NCI-H69 (cell line): Measurements from ENCODE around the gene CHD9NB.
"Not testable (repeated sequence)": the region's sequence is repeated elsewhere in the genome, so short reads cannot be mapped to it uniquely, and the experiment has no call there.

Experiments used
- DNase-seq: peaks from one replicate; lab custom pipeline; 2025; lab: John Stamatoyannopoulos, UW

CHD9NB gene

DNA sequence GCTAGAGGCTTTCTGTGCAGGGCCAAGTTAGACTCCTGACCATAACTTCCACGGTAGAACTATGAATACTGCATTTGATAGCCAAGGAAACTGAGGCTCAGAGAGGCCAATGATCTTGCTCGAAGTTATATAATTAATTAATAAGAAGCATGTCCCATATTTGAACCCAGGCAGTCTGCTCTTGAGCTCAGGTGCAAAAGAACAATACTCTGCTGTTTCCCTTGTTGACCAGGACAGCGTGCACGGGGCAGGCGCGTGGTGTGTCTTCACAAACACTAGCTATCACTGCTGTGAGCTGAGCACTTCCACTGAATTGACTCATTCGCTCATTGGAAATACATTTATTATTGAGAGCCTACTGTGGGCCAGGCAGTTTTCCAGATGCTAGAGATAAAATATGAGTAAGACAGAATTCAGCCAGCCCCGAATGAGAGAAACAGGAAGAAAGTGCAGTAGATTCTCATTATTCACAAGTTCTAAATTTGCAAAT, 3.7 kb upstream of the CHD9NB start:
- DNase-seq, result no peak

DNA sequence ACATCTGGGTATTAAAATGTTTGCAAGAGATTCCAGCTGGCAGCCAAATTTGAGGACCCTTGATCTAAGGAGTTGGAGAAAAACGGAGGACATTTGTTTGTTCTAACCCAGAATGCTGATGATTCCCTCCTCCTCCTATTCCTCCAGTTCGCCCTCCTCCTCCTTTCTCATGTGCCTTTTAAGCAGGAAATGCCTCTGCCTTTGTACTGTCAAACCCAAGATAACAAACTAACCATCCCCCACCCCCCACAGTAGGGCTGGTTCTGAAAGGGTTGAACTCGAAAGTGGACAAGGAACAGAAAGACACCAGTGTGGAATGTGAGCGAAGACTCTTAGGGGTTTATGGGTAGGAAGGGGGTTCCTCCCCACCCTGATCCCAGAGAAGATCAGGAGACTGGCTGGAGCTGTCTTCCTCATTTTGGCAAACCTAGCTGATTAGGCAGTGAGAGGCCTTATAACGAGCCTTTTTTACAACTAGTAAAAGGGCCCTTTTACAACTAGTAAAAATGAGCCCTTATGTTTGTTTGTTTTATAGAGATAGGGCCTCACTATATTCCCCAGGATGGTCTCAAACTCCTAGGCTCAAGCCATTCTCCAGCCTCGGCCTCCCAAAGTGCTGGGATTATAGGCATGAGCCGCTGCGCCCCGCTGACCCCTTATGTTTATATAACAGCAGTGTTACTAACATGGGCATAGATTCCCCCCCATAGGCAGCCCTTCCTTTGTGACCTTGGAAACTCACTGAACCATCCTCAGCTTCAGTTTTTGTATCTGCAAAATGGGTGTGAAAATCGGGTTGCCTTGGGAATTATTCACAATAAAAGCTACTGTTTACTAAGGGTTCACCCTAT, 3.1 kb upstream of the CHD9NB start:
- DNase-seq, result peak; percentile 47

DNA sequence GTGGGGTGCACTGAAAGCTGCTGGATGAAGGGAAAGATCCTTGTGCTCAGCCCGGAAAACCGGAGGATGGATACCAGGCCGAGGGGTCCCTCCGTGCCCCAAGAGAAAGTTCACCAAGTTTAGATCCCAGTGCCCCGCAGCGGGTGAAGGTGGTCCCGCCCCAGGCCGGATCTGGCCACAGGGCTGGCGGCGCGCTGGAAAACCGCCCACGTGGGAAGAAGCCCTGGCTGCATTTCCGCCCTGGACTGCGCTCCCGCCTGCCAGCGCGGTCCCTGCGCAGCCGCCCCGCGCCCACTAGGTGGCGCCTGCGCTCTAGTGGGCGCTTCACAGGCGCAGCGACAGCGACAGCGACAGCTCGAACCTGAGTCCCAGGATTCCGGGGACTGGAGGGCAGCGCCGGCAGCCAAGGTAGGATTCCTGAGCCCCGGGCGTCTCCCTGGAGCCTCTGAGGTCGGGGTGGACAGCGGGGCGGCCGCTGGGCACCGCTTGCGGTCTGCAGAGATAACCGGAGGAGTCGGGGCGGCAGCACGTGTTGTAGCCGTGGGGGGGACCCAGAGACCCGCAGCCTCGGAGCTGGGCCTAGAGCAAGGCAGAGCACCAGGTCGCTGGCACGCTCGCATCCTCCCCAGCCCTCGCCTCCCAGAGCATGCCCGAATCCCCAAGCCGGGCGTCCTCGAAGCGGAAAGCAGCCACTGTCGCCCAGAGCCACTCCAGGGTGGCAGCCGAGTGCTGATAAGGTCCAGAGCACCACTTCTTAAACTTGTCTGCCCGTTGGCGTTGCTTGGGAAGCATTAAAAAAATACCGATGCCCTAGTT, 2.2 kb upstream of the CHD9NB start, which contains the start of gene CHD9:
Gene CHD9 (plus strand): TSS at position 322 of the 816 bp plus-strand sequence. CDS start 101,099 bp downstream, outside the sequence.
- peak; percentile 88 for DNase-seq

DNA sequence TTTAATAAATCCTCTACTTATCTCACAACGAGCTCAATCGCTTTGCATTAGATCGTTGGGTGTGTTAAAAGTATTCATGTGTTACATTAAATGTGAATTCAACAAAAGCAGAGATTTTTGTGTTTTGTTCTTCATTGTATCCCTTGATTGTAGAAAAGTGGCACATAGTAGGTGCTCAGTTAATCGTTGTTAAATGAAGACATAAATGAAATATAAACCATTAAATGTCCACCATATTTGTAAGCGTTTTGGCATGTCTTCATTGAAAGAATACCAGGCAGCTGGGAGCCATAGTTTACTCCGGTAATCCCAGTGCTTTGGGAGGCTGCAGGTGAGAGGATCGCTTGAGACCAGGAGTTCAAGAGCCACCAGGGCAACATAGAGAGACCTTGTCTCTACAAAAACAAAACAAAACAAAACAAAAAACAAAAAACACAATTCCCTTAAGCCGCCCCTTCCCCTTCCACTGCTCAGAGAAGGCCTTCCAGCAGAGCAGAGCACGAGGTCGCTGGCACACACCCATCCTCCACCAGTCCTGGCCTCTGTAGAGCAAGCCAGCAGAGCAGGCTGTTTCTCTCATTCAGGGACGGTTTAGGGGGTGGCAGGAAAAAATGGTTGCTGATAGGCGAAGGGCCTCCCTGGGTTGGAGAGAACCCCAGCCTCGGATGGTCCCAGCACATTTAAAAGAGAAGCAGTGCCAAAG, 1.4 kb upstream of the CHD9NB start:
- peak; percentile 38 for DNase-seq

DNA sequence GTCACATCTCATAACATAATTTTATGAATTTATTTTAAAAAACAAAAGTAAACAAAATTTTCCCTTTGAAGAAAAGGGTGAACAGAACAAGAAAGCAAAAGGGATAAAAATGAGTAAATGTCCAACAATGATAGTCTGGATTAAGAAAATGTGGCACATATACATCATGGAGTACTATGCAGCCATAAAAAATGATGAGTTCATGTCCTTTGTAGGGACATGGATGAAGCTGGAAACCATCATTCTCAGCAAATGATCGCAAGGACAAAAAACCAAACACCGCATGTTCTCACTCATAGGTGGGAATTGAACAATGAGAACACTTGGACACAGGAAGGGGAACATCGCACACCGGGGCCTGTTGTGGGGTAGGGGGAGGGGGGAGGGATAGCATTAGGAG, 1.4 kb downstream of the CHD9NB start:
- not testable (repeated sequence) for DNase-seq

DNA sequence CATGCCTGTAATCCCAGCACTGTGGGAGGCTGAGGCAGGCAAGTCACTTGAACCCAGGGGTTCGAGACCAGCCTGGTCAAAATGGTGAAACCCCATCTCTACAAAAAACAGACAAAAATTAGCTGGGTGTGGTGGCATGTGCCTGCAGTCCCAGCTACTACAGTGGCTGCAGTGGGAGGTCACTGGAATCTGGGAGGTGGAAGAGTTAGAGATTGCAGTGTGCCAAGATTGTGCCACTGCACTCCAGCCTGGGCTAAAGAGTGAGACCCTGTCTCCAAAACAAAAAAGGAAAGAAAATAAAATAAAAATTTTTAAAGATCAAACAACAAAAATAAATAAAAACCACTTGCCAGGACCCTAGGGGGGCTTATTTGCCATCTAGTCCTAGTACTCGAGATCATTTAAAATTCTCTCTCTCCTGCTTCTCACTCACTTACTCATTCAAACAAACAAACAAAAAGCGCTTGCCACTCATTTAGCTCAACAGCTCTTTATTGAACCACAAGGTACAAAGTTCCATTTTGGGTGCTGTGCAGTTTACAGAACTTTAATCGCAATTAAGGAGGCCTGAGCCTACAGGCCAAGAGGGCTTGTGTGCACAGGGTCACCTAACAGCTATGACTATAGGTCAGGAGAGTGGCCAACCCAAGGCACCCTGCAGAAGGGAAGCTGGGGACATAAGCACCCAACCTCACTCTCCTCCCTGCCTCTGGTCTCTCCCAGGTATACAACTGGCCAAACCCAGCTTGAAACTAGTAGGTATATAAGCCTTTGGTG, 4.4 kb downstream of the CHD9NB start:
- no peak for DNase-seq

DNA sequence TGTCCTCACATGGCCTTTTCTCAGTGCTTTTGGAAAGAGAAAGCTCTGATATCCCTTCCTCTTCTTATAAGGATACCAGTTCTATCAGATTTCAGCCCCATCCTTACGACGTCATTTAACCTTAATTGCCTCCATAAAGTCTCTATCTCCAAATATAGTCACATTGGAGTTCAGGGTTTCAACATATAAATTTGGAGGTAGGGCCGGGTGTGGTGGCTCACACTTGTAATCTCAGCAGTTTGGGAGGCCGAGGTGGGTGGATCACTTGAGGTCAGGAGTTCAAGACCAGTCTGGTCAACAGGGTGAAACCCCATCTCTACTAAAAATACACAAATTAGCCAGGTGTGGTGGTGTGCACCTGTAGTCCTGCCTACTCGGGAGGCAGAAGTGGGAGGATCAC, 5.2 kb downstream of the CHD9NB start:
- DNase-seq, result not testable (repeated sequence)

DNA sequence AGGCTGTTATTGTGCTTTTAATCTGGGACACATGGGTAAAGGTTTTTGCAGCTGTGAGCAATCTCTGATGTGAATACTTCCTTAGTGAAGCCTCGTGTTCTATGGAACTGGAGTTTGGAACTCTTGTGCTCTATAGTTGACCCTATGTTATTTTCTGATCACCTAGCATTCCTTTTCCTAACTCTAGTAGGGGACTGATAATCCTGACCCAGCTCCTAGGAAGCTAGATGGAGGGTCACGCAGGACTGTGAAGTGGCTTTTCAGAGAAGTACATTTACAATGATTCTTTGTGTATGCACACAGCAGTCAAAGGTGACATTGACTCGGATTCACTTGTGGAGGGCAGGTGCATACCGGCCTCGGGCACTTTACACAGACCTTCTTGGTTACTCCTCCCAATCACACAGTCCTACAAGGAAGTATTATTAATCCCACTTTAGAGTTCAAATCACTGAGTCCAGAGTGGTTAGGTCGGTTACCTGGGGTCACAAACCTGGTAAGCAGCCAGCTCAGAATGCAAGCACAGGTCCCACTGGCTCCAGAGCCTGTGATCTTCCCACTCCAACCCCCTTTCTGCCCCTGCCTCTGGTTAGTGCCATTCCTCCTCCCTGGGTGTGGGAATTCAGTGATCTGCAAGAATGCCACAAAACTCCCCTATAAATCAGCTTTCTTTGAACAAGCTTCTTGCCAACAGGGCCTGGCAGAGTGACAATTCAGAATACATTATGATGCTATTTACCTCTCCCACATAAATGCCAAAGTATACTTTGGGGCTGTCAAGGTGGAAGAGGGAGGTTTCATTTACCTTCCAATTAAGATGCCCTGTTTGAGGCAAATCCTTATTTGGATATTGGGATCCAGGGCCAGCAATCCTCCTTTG, 7.1 kb downstream of the CHD9NB start:
- peak; percentile 21 for DNase-seq

DNA sequence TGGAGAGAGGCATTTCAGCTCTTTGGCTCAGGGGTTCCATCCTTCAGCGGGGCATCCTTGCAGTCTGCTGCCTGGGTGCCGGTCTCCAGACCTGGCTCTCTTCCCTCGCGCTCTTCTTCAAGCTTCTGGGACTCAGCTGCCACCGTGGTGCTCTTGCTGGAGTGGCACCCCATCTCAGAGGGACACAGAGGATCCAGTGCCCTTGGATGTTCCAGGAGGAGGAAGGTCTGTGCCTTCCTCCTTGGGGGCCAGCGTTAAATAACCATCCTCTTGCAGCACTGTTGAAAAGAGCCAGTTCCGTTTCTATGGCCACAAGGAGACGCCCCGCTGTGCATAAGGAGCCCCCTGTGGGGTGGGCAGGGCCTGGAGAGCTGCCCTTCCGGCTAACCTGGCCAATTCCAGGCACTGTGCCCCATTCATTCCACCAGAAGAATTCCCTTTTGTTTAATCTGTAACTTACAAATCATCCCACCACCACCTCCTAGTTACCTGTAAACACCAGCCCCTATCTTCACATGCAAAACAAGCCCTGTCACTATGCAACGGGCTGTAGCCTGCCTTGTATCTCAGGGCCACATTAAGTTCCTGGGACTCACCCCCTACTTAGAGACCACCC, 8.6 kb downstream of the CHD9NB start:
- DNase-seq, result peak; percentile 26

DNA sequence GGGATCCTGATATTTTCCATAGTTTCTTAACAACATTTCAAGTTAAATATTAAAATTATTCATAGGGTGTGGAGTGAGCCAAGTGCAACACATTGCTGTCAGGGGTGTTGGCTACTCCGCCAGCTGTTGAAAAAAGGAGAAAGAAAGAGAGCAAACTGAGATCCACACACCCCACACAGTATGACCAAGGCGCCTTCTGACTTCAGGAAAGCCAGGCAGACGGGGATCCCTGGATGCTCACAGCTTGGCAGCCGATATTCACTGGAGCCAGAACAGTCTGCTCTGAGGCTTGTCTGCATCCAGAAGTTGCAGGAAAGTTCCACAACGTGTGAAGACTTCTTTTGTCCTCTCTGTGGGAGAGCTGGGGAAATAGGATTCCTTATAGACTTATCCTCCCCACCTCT, 9.3 kb downstream of the CHD9NB start:
- DNase-seq, result peak; percentile 10

DNA sequence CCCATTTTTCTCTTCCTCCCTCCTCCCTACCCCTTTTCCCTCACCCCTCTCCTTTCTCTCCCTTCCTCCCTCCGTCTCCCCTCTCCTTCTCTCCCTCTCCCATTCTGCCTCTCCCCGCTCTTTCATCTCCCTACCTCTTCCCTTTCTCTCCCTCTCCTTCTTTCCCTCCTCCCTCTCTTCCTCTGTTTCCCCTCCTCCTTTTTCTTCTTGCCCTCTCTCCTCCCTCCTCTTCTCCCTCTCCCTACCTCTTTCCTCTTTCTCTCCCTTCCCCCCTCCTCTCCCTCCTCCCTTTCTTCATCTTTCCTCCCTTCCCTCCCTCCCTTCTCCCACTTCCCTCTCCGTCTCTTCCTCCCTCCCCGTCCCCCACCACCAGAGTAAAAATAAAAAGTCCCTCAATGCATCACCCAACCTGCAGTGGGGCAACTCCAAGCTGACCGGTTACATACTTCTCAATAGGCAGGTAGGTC, 10.4 kb downstream of the CHD9NB start:
- DNase-seq, result no peak

DNA sequence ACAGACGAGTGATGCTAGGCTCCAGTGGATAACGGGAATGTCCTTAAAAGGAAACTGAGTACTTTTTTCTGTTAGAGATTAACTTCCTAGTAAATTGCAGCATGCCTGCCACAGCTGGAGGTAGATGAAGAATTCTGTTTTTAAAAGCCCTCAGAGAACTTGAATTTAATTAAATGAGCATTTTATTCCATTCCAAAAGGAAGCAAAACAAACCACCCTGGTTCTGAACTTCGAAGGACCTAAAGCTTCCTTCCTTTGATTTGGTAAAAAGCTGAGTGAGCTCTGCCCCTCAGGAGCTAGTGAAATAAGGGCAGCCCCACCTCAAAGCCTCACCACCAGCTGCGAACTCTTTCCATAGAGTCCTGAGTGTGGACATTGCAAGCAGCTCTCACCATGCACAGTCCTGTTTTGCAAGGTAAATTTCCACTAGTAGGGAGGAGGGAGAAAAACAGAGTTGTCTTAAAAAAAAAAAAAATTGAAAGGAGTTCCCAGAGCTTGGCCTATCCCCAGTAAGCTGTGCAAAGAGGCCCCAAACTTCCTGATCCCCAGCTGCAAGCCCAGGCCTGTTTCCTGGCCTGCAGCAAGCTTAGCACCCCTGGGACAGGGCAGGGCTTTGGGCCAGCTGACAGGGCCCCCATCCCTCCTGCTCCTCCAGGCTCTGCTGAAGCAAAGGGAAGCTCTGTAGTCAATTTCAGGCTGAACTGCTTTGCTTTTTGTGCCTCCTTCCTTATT, 11.2 kb downstream of the CHD9NB start:
- peak; percentile 41 for DNase-seq

DNA sequence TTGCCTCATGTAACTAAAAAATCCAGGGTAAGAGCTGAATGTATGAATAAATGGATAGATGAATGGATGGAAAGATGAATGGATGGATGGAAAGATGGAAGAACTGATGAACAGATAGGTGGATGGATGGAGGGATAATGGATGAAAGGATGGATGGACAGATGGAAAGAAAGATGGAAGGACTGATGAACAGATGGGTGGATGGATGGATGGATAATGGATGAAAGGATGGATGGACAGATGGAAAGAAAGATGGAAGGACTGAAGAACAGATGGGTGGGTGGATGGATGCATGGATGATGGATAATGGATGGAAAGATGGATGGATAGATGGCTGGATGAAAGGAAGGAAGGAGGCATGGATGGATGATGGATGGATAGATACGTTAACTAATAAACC, 11.9 kb downstream of the CHD9NB start:
- no peak for DNase-seq

DNA sequence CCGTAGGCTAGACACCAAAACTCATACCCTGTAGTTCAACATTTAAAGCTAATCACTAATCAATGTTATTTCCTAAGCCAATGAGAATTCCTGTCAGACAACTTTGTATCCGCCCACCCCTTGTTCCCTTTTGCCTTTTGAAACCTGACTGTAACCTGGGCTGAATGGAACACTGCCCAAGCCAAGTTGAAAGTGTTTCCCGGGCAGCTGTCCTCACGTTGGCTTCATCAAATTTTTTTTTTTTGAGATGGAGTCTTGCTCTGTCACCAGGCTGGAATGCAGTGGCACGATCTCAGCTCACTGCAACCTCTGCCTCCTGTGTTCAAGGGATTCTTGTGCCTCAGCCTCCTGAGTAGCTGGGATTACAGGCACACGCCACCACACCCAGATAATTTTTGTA, 16.0 kb downstream of the CHD9NB start:
- DNase-seq, result not testable (repeated sequence)

DNA sequence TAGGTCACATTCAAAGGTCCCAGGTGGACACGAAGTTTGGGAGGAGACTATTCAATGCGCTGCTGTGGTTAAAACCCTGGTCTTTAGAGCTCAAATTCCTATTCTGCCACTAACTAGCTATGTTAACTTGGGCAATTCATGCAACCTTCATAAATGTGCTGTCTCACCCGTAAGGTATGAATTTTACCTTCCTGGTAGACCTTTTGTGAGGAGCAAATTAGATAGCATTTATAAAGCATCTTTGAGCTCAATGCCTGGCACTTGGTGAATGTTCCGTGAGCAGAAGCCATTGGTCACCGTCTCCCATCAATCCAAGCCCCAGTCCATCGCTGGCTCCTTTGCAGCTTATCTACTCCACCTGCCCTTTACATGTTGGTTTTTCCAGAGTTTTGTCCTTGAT, 16.6 kb downstream of the CHD9NB start:
- no peak for DNase-seq

DNA sequence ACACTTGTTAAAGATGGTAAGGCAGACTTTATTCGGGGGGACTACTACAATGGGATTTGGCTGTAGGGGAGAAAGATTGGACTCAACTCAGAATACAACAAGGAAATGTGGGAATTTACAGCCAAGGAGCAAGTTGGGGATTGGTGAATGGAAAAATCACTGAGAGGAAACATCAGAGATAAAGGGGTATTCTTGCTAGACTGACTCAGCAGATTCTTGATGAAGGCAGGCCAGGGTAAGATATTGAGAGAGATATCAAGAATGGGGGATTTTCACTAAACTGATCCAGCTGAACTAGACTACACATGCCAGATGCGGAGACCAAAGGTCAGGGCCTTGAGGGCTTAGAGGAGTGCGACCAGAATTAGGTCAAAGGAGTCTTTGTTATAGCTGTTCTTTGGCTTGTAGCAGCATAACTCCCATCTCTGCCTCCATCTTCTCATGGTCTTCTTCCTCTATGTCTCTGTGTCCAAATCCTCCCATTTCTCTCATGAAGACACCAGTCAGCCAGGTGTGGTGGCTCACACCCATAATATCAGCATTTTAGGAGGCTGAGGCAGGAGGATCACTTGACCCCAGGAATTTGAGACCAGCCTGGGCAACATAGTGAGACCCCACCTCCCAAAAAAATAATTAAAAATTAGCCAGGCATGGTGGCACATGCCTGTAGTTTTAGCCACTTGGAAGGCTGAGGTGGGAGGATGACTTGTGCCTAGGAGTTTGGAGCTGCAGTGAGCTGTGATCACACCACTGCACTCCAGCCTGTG, 17.3 kb downstream of the CHD9NB start:
- DNase-seq, result no peak

DNA sequence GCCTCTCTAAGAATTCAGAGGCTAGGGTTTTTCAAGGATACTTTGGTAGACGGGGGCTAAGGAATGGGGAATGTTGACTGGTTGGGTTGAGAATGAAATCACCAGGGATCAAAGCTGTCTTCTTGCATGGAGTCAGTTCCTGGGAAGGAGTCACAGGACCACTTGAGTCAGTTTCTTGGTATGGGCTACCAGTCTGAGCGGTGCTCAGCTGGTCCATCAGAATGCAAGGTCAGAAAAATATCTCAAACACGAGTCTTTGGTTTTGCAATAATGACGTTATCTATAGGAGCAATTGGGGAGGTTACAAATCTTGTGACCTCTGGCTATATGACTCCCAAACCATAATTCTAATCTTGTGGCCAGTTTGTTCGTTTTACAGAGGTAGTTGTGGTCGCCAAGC, 18.4 kb downstream of the CHD9NB start:
- no peak for DNase-seq

DNA sequence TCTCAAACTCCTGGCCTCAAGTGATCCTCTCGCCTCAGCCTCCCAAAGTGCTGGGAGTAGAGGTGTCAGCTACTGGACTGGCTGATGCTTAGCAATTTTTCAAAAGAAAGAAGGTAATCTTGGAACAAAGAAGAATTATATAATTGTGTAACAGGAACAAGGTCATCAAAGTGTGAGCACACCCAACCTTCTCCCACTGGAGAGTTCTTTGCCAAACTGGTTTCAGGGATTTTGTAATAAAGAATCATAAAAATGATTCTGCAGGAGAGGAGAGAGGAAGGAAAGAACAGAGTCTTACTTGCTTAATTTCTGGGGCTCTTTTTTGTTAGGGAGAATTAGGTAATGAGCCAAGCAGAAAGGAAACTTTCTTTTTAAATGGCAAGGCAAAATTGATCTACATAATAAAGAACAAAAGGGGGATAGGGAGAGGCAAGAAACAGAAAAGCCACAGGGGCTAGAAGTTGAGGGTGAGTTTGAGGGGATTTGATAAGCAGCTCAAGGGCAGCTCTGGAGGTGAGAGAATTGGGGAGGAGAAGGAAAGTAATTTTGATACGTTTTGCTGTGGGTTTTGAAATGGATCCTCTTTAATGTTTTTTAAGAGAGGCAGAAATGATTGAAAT, 21.3 kb downstream of the CHD9NB start:
- no peak for DNase-seq
